ENCODE data around the gene SORCS2. TPM values are rescaled to one million over a fixed set of nuclear protein-coding genes. Genes with fewer than 3 reads are reported as not detected.

The SORCS2 gene
- total and polyA plus RNA-seq, 4 donors: 0.05 to 8.4 (median 1.8) TPM

GRCh38 chr4:7338876-7339623, 146.7 kb downstream of the SORCS2 start:
- intact Hi-C loops (cut with DNase I): loop anchor here in 1 of 2 donors (5.0 kb wide), 1 partner anchor 147 kb away; the partner anchor contains the start of gene SORCS2
- Histone ChIP-seq H3K4me1 (ENCODE audit: control insufficient read depth in 1 of 2, insufficient read depth in 2 of 2, low read length in 2 of 2) (no peaks in the 10 kb centered on the region), H3K27ac (ENCODE audit: low read depth in 1 of 2, low read length in 2 of 2) (no peak overlapping the region), H3K36me3 (ENCODE audit: control insufficient read depth in 1 of 2, insufficient read depth in 2 of 2, low read length in 1 of 2) (no peaks in the 10 kb centered on the region), H3K9me3 (ENCODE audit: control insufficient read depth, low read length) (peaks cover 3% of the 10 kb centered on the region), H3K27me3 (ENCODE audit: control insufficient read depth in 1 of 2, insufficient read depth in 2 of 2, low read length in 1 of 2) (no peaks in the 10 kb centered on the region), H3K4me3 (ENCODE audit: low read length in 2 of 2) (no peak overlapping the region)
- ATAC-seq (ENCODE audit: low FRiP score) (no peak), DNase-seq (peak in 1 of 2 donors; percentile 60)
- 97 to 99% methylated on average over 19 of the region's 19 CpGs for WGBS, 2 donors

DNA sequence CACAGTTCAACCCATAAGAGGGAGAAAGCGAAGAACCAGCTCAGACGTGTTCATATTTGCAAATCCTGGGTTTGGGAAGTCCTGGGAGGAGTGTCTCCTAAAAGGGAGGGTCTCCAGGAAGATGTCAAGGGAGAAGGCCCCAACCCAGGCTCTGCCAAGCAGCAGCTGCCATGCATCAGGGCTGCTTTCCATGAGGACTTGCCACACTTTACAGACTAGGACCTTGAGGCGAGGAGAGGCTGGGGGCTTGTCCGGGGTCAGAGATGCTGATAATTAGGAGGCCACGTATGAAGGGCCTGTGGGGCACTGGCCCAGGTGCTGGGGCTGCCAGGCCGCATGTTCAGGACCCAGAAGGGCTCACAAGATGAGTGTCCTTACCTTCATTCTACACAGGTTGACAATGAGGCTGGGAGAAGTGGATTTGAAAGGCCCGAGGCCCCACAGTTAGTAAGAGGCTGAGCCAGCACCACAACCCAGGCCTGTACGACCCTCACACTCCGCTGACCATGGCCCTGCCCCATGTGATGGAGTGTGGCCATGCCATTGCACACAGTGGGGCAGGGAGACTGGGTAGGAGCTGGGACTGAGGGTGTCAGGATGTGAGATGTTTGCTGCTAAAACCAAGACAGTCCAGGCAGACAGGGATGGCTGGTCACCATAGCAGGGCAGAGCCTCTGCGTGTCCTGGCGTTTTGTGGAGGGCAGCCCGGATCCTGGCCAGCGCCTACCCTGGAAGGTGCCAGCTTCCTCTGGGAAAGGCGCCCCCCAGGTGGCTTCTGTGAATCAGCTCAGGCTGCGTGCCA, 147.6 kb downstream of the SORCS2 start:
- no peak overlapping the region for H3K27ac ChIP-seq (ENCODE audit: low read depth in 1 of 2, low read length in 2 of 2)
- no peaks in the 10 kb centered on the region for H3K4me1 ChIP-seq (ENCODE audit: control insufficient read depth in 1 of 2, insufficient read depth in 2 of 2, low read length in 2 of 2)
- peaks cover 3% of the 10 kb centered on the region for H3K9me3 ChIP-seq (ENCODE audit: control insufficient read depth, low read length)
- ATAC-seq (ENCODE audit: low FRiP score) (no peak), DNase-seq (peak in 1 of 2 donors; percentile 46)
- no peaks in the 10 kb centered on the region for H3K27me3 ChIP-seq (ENCODE audit: control insufficient read depth in 1 of 2, insufficient read depth in 2 of 2, low read length in 1 of 2)
- 95 to 97% methylated on average over 15 of the region's 15 CpGs for WGBS, 2 donors
- no peak overlapping the region for H3K4me3 ChIP-seq (ENCODE audit: low read length in 2 of 2)
- no peaks in the 10 kb centered on the region for H3K36me3 ChIP-seq (ENCODE audit: control insufficient read depth in 1 of 2, insufficient read depth in 2 of 2, low read length in 1 of 2)
- intact Hi-C loops (cut with DNase I): loop anchor here in 1 of 2 donors (5.0 kb wide), 1 partner anchor 148 kb away; the partner anchor contains the start of gene SORCS2

GRCh38 chr4:7340553-7341433, 148.5 kb downstream of the SORCS2 start:
- no peaks in the 10 kb centered on the region for H3K36me3 ChIP-seq (ENCODE audit: control insufficient read depth in 1 of 2, insufficient read depth in 2 of 2, low read length in 1 of 2)
- peaks cover 3% of the 10 kb centered on the region for H3K9me3 ChIP-seq (ENCODE audit: control insufficient read depth, low read length)
- no peak overlapping the region for H3K4me3 ChIP-seq (ENCODE audit: low read length in 2 of 2)
- 96% methylated on average over 17 of the region's 17 CpGs for WGBS, 2 donors
- ATAC-seq (ENCODE audit: low FRiP score): peak; percentile 7
- H3K27me3 ChIP-seq (ENCODE audit: control insufficient read depth in 1 of 2, insufficient read depth in 2 of 2, low read length in 1 of 2): no peaks in the 10 kb centered on the region
- H3K4me1 ChIP-seq (ENCODE audit: control insufficient read depth in 1 of 2, insufficient read depth in 2 of 2, low read length in 2 of 2): no peaks in the 10 kb centered on the region
- DNase-seq: peak in 1 of 2 donors; percentile 32
- H3K27ac ChIP-seq (ENCODE audit: low read depth in 1 of 2, low read length in 2 of 2): no peak overlapping the region
- intact Hi-C loops (cut with DNase I): no loop called here

GRCh38 chr4:7341491-7342222, 149.3 kb downstream of the SORCS2 start:
- H3K27me3 ChIP-seq (ENCODE audit: control insufficient read depth in 1 of 2, insufficient read depth in 2 of 2, low read length in 1 of 2): no peaks in the 10 kb centered on the region
- intact Hi-C loops (cut with DNase I): no loop called here
- H3K4me1 ChIP-seq (ENCODE audit: control insufficient read depth in 1 of 2, insufficient read depth in 2 of 2, low read length in 2 of 2): no peaks in the 10 kb centered on the region
- no peaks in the 10 kb centered on the region for H3K36me3 ChIP-seq (ENCODE audit: control insufficient read depth in 1 of 2, insufficient read depth in 2 of 2, low read length in 1 of 2)
- DNase-seq: peak in 1 of 2 donors; percentile 21
- 96% methylated on average over 6 of the region's 6 CpGs for WGBS, 2 donors
- H3K4me3 ChIP-seq (ENCODE audit: low read length in 2 of 2): no peak overlapping the region
- H3K27ac ChIP-seq (ENCODE audit: low read depth in 1 of 2, low read length in 2 of 2): no peak overlapping the region
- H3K9me3 ChIP-seq (ENCODE audit: control insufficient read depth, low read length): peaks cover 3% of the 10 kb centered on the region
- no peak for ATAC-seq (ENCODE audit: low FRiP score)

DNA sequence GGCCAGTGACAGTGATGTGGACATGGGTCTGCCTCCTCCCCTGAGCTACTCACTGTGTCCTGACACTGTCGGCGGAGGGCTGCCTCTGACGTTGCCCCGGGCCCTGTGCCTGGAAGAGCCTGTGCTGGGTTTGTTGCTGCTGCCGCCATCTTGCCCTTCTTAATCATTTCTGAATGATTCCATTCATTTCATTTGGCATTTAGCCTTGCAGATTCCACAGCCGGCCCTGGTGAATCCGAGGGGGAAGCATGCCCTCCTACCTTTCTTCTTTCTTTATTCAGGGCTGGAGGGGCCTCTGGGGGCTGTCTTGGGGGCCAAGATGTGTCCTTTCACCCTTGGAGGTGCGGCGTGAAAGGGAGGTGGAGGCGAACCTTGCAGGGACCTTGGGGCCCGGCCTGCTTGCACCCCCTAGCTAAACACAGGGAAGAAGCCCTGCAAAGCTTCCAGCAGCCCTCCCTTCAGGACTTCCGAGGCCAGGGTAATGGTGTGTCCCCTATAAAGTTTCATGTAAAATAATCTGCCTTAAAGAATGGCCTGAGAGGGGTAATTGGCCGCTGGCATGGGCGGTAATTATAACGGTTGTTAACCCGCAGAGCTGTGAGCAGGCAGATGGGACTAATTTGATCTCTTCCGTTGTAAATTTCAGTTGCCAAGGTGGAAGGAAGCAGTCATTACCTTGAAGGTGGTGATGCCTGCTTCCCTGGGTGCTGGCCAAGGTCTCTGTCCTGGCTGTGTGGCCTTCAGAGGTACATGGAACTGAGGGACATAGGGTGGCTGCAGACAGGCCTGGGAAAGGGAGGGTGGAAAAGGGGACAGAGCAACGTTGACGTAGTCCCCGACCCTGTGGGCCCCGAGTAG, 150.1 kb downstream of the SORCS2 start:
- ATAC-seq (ENCODE audit: low FRiP score): no peak
- H3K9me3 ChIP-seq (ENCODE audit: control insufficient read depth, low read length): peaks cover 3% of the 10 kb centered on the region
- no peaks in the 10 kb centered on the region for H3K27me3 ChIP-seq (ENCODE audit: control insufficient read depth in 1 of 2, insufficient read depth in 2 of 2, low read length in 1 of 2)
- H3K27ac ChIP-seq (ENCODE audit: low read depth in 1 of 2, low read length in 2 of 2): no peak overlapping the region
- intact Hi-C loops (cut with DNase I): no loop called here
- no peaks in the 10 kb centered on the region for H3K36me3 ChIP-seq (ENCODE audit: control insufficient read depth in 1 of 2, insufficient read depth in 2 of 2, low read length in 1 of 2)
- no peaks in the 10 kb centered on the region for H3K4me1 ChIP-seq (ENCODE audit: control insufficient read depth in 1 of 2, insufficient read depth in 2 of 2, low read length in 2 of 2)
- WGBS, 2 donors: 95 to 96% methylated on average over 21 of the region's 21 CpGs
- no peak overlapping the region for H3K4me3 ChIP-seq (ENCODE audit: low read length in 2 of 2)
- peak in 1 of 2 donors; percentile 63 for DNase-seq

- intact Hi-C loops (cut with DNase I): no loop called here
- DNase-seq: peak in 1 of 2 donors; percentile 64
- no peaks in the 10 kb centered on the region for H3K27me3 ChIP-seq (ENCODE audit: control insufficient read depth in 1 of 2, insufficient read depth in 2 of 2, low read length in 1 of 2)
- WGBS, 2 donors: 91 to 92% methylated on average over 19 of the region's 19 CpGs
- H3K4me3 ChIP-seq (ENCODE audit: low read length in 2 of 2): no peak overlapping the region
- ATAC-seq (ENCODE audit: low FRiP score): no peak
- no peaks in the 10 kb centered on the region for H3K4me1 ChIP-seq (ENCODE audit: control insufficient read depth in 1 of 2, insufficient read depth in 2 of 2, low read length in 2 of 2)
- peaks cover 3% of the 10 kb centered on the region for H3K9me3 ChIP-seq (ENCODE audit: control insufficient read depth, low read length)
- no peaks in the 10 kb centered on the region for H3K36me3 ChIP-seq (ENCODE audit: control insufficient read depth in 1 of 2, insufficient read depth in 2 of 2, low read length in 1 of 2)
- H3K27ac ChIP-seq (ENCODE audit: low read depth in 1 of 2, low read length in 2 of 2): no peak overlapping the region
Measured at GRCh38 chr4:7343081-7343655, 150.8 kb downstream of the SORCS2 start.

- H3K4me1 ChIP-seq (ENCODE audit: control insufficient read depth in 1 of 2, insufficient read depth in 2 of 2, low read length in 2 of 2): no peaks in the 10 kb centered on the region
- no peak for DNase-seq
- no peaks in the 10 kb centered on the region for H3K27me3 ChIP-seq (ENCODE audit: control insufficient read depth in 1 of 2, insufficient read depth in 2 of 2, low read length in 1 of 2)
- no peak overlapping the region for H3K27ac ChIP-seq (ENCODE audit: low read depth in 1 of 2, low read length in 2 of 2)
- no peak overlapping the region for H3K4me3 ChIP-seq (ENCODE audit: low read length in 2 of 2)
- ATAC-seq (ENCODE audit: low FRiP score): no peak
- intact Hi-C loops (cut with DNase I): no loop called here
- 84 to 96% methylated on average over 8 of the region's 8 CpGs for WGBS, 2 donors
- peaks cover 3% of the 10 kb centered on the region for H3K9me3 ChIP-seq (ENCODE audit: control insufficient read depth, low read length)
- H3K36me3 ChIP-seq (ENCODE audit: control insufficient read depth in 1 of 2, insufficient read depth in 2 of 2, low read length in 1 of 2): no peaks in the 10 kb centered on the region
Measured at GRCh38 chr4:7343950-7344349, 151.6 kb downstream of the SORCS2 start.

All from aorta (tissue), 5 donors.